Right lobe of liver (tissue), 6 donors: ENCODE results near the gene KCNA5. TPM values are rescaled to one million over a fixed set of nuclear protein-coding genes. Genes with fewer than 3 reads are reported as not detected.

ENCODE experiments used
- ATAC-seq, 4 donors: fragments of 200-7000 bp; cut with Tn5 transposase; one replicate each; pipeline ENCODE4 v1.9.1; 2020; ENCODE audit warnings: mild to moderate bottlenecking in 4 of 4, moderate library complexity in 4 of 4
- DNase-seq, 3 donors: peaks; one replicate each; pipeline ENCODE4 v3.0.0-alpha.2; 2020
- H3K27ac ChIP-seq, 3 donors: fragments of 200-600 bp; one replicate each; pipeline ENCODE4 v1.8.0; 2022
- H3K27me3 ChIP-seq, 2 donors: fragments of 200-600 bp; one replicate each; pipeline ENCODE4 v1.8.0; 2022
- H3K36me3 ChIP-seq, 4 donors: fragments of 200-600 bp; sonication (generic) in 1 of 4; one replicate each; pipeline versions ENCODE4 v1.5.1 to v1.8.0; 2017 to 2022; ENCODE audit warnings: control low read depth in 1 of 4
- H3K4me1 ChIP-seq, 4 donors: fragments of 200-600 bp; sonication (generic) in 1 of 4; one replicate each; pipeline versions ENCODE4 v1.5.1 to v1.8.0; 2017 to 2022; ENCODE audit warnings: control low read depth in 1 of 4
- H3K4me3 ChIP-seq, 3 donors: fragments of 200-600 bp; one replicate each; pipeline ENCODE4 v1.8.0; 2022
- H3K9me3 ChIP-seq, 4 donors: fragments of 200-600 bp; sonication (generic) in 1 of 4; one replicate each; pipeline versions ENCODE4 v1.5.1 to v1.8.0; 2017 to 2022; ENCODE audit warnings: control low read depth in 1 of 4
- CTCF ChIP-seq, 4 donors: fragments of 200-600 bp in 3 of 4; fragments of 450-650 bp in 1 of 4; IDR thresholded peaks; one replicate each; pipeline versions ENCODE4 v1.5.1 to v1.8.0; 2016 to 2022; ENCODE audit warnings: antibody characterized with exemption in 4 of 4, mild to moderate bottlenecking in 2 of 4
- POLR2A ChIP-seq: fragments of 450-650 bp; IDR thresholded peaks from one replicate; pipeline ENCODE4 v1.6.1; 2017; ENCODE audit warnings: antibody characterized with exemption, mild to moderate bottlenecking
- WGBS: methylation state at CpG from one replicate; pipeline ENCODE4 v1.1.6; 2018; ENCODE audit warnings: low coverage, low lambda C conversion rate; ENCODE audit not compliant: insufficient coverage; ENCODE audit errors: missing lambda C conversion rate; 5-methylcytosine and 5-hydroxymethylcytosine counted together
- intact Hi-C, 2 donors: fragments of 100-400 bp; cut with DNase I; formaldehyde crosslinking; loops; one replicate each; pipeline versions ENCODE4 v1.11.2 to v1.14.1; 2022
- total RNA-seq, 6 experiments: library from RNA; depleted of rRNA in 2 of 6; stranded (reverse); fragments of >200 nt in 2 of 6; fragmentation: NEBNext Ultra II Directional in 3 of 6; extraction: Animal tissue kit (Norgen Biotek cat#: 25700) in 3 of 6; gene quantifications; one replicate each; pipeline versions ENCODE4 v1.1.0 to v1.2.4, GENCODE V29; 2016 to 2023
- donor health status: DM: no; HTN: yes; CAD: no.
- donor health status: DM: no; HTN: no; CAD: no.
- donor health status: DM: no; HTN: no; CAD: no.
- donor health status: DM: no; HTN: yes; CAD: no.
- donor health status: DM: no; HTN: yes; CAD: no.

Gene KCNA5
- total RNA-seq, 6 experiments from 2014 or later = 0.09 to 0.25 TPM; not detected in 4

GRCh38 chr12:5083955-5084849, 40.5 kb downstream of the KCNA5 start:
- Histone ChIP-seq H3K4me1 (no peaks in the 10 kb centered on the region), H3K27ac (no peak overlapping the region), H3K36me3 (no peaks in the 10 kb centered on the region), H3K27me3 (no peaks in the 10 kb centered on the region), H3K4me3 (no peak overlapping the region), H3K9me3 (no peaks in the 10 kb centered on the region)
- intact Hi-C loops = loop anchor here (5.0 to 10.0 kb wide), 2 partner anchors 229 to 232 kb away; no protein-coding TSS in a partner anchor
- ATAC-seq = peak; percentile 65 to 78 (median 70)
- 43% methylated on average over 10 of the region's 11 CpGs for WGBS
- no peak for TF ChIP-seq POLR2A
- peak; percentile 56 to 64 (median 62) for TF ChIP-seq CTCF (IDR thresholded peaks at IDR 0.05)
- DNase-seq = no peak

DNA sequence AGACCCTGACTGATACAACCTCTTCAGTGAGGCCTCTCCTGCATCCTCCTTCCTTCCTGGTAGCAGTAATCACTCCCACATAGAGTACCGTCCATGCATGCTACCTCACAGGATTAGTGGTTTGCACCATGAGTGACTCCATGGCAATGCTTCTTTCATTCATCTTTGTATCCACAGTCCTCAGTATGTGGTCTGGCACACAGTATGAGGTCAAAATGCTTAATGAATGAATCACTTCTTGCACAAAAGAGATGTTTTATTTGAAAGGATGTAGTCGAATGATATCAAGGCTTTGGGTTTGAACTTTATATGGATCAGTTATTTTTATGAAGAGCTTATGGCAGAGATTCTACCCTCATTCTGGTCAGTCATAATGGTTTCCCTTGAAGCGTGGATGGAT, 42.2 kb downstream of the KCNA5 start:
- ATAC-seq = no peak
- no peaks in the 10 kb centered on the region for H3K36me3 ChIP-seq
- intact Hi-C loops = loop anchor here (5.0 to 10.0 kb wide), 3 partner anchors 64 to 231 kb away; no protein-coding TSS in a partner anchor
- DNase-seq = no peak
- WGBS = 23% methylated on average over 3 of the region's 3 CpGs
- no peaks in the 10 kb centered on the region for H3K9me3 ChIP-seq
- no peaks in the 10 kb centered on the region for H3K27me3 ChIP-seq
- TF ChIP-seq CTCF (IDR thresholded peaks at IDR 0.05) = no peak
- no peak for TF ChIP-seq POLR2A
- no peak overlapping the region for H3K4me3 ChIP-seq
- H3K27ac ChIP-seq = no peak overlapping the region
- no peaks in the 10 kb centered on the region for H3K4me1 ChIP-seq

- Histone ChIP-seq H3K27me3 (no peaks in the 10 kb centered on the region), H3K27ac (no peak overlapping the region), H3K4me1 (no peaks in the 10 kb centered on the region), H3K4me3 (no peak overlapping the region), H3K9me3 (no peaks in the 10 kb centered on the region), H3K36me3 (no peaks in the 10 kb centered on the region)
- TF ChIP-seq POLR2A (no peak), CTCF (IDR thresholded peaks at IDR 0.05) (no peak)
- 53% methylated on average over 4 of the region's 16 CpGs for WGBS
- intact Hi-C loops = loop anchor here (5.0 to 10.0 kb wide), 3 partner anchors 66 to 233 kb away; no protein-coding TSS in a partner anchor
- no peak for DNase-seq
- no peak for ATAC-seq
Observed at GRCh38 chr12:5087831-5088554, 44.3 kb downstream of the KCNA5 start.

DNA sequence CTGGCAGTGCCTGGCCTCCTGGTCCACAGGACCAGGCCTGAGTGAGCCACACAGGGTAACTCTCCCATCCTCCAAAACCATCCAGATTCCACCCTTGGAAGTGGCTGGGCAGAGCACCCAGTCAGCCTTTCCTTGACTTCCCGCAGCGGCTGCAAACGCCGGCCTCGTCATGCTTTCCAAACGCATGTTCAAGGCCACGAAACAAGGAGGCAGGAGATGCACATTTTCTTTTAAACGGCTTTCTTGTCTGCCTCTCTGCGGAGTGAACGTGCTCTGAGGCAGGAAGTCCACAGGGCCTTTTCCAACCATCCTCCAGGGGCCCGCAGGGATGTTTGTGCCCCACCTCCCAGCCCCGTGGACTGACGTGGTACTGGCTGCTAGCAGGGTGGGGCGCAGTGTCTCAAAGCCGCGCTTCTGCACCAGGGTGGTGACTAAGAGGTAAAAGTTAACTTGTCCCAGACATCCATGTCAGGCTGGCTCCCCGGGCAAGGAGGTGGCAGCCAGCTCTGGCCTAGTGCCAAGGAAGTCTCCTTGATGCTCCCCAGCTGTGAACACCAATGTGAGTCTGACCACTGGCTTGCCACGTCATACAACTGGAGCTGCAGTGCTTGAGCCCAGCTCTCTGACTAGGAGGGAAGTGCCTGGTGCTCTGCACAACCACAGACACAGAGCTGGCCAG, 45.0 kb downstream of the KCNA5 start:
- Histone ChIP-seq H3K27me3 (no peaks in the 10 kb centered on the region), H3K4me3 (no peak overlapping the region), H3K27ac (no peak overlapping the region), H3K36me3 (no peaks in the 10 kb centered on the region), H3K9me3 (no peaks in the 10 kb centered on the region), H3K4me1 (no peaks in the 10 kb centered on the region)
- TF ChIP-seq CTCF (IDR thresholded peaks at IDR 0.05) = no peak
- WGBS = 71% methylated on average over 5 of the region's 18 CpGs
- intact Hi-C loops = loop anchor here (5.0 to 10.0 kb wide), 3 partner anchors 66 to 234 kb away; no protein-coding TSS in a partner anchor
- DNase-seq (no peak), ATAC-seq (no peak)
